Thymus (tissue), 11 donors: ENCODE data around the gene ICA1. TPM values are rescaled to one million over a fixed set of nuclear protein-coding genes. Genes with fewer than 3 reads are reported as not detected.

Experiments used
- DNase-seq, 9 donors: peaks; one replicate each; pipeline ENCODE4 v3.0.0-alpha.2; 2013; ENCODE audit warnings: low spot score in 9 of 9, low read depth in 6 of 9, missing footprints in 1 of 9
- H3K27ac ChIP-seq, 2 donors: one replicate each; pipeline ENCODE4 v1.5.1; 2013; ENCODE audit warnings: control low read depth in 1 of 2, low read depth in 1 of 2, low read length in 1 of 2, mild to moderate bottlenecking in 1 of 2, moderate library complexity in 1 of 2
- H3K27me3 ChIP-seq, 2 donors: one replicate each; pipeline ENCODE4 v1.5.1; 2013; ENCODE audit warnings: low read length in 1 of 2; ENCODE audit not compliant: control insufficient read depth in 2 of 2, insufficient read depth in 1 of 2
- H3K36me3 ChIP-seq, 2 donors: one replicate each; pipeline ENCODE4 v1.5.1; 2013; ENCODE audit warnings: low read length in 1 of 2, mild to moderate bottlenecking in 1 of 2, moderate library complexity in 1 of 2; ENCODE audit not compliant: control insufficient read depth in 2 of 2, insufficient read depth in 2 of 2
- H3K4me1 ChIP-seq, 2 donors: one replicate each; pipeline ENCODE4 v1.5.1; 2013; ENCODE audit warnings: low read length in 2 of 2; ENCODE audit not compliant: control insufficient read depth in 2 of 2, insufficient read depth in 2 of 2
- H3K4me3 ChIP-seq, 2 donors: one replicate each; pipeline ENCODE4 v1.5.1; 2013; ENCODE audit warnings: low read length in 2 of 2, control low read depth in 1 of 2, mild to moderate bottlenecking in 1 of 2
- H3K9me3 ChIP-seq, 2 donors: one replicate each; pipeline ENCODE4 v1.5.1; 2013; ENCODE audit warnings: low read length in 1 of 2, mild to moderate bottlenecking in 1 of 2; ENCODE audit not compliant: control insufficient read depth in 2 of 2, insufficient read depth in 1 of 2
- WGBS: extraction: QIAGEN DNeasy Blood & Tissue Kit; methylation state at CpG from one replicate; pipeline ENCODE4 v1.1.7; 2013; 5-methylcytosine and 5-hydroxymethylcytosine counted together
- polyA plus RNA-seq: library from polyadenylated mRNA; stranded (reverse); fragments of 200-250 nt; gene quantifications from one replicate; pipeline ENCODE4 v1.2.3, GENCODE V29; 2013
- total RNA-seq: library from RNA; stranded (reverse); fragments of 120-200 nt; gene quantifications from one replicate; pipeline ENCODE4 v1.2.4, GENCODE V29; 2013
- donor health status: healthy.

The ICA1 gene
- total and polyA plus RNA-seq, 2 donors = 6.3 to 18.5 TPM

- WGBS = 96% methylated on average over 3 of the region's 3 CpGs
- Histone ChIP-seq H3K27ac (no peak overlapping the region), H3K4me3 (no peak overlapping the region), H3K9me3 (no peaks in the 10 kb centered on the region), H3K36me3 (no peaks in the 10 kb centered on the region), H3K4me1 (no peaks in the 10 kb centered on the region), H3K27me3 (no peaks in the 10 kb centered on the region)
- no peak for DNase-seq
Observed at GRCh38 chr7:8291397-8292141, 29.6 kb upstream of the ICA1 start.

DNA sequence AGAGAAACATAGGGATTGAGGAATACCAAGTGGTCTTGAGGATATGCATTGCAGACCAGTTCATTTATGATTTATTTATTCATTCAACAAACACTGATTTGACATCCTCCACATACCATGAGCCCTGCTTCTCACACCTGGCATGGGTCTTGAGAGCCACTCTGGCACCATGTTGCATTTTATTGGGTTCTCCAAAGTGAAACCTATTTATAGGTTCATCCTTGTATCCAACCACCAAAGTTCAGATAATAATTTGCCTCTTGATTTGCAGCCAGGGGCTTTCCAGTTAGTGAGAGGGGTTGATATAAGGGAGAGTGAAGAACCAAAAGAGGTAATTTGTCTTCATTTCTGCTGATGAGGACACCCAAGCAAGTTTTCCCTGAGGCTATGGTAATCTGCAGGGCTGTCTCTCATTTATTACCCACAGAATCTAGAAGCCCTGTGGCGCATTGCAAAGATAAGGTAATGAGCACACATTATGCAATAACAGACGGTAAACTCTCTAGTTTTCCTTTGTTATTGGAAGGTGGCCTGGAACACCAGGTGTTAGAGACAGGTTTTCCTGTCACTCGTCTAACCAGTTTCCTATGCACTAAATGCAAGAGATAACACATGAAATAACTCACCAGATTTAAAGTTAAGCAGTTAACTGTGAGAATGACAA lies 28.8 kb upstream of the ICA1 start:
- no peaks in the 10 kb centered on the region for H3K36me3 ChIP-seq
- DNase-seq = peak in 1 of 9 donors; percentile 13
- no peaks in the 10 kb centered on the region for H3K27me3 ChIP-seq
- H3K9me3 ChIP-seq = no peaks in the 10 kb centered on the region
- WGBS = 76% methylated on average over 3 of the region's 3 CpGs
- H3K4me1 ChIP-seq = no peaks in the 10 kb centered on the region
- H3K4me3 ChIP-seq = no peak overlapping the region
- H3K27ac ChIP-seq = no peak overlapping the region

DNA sequence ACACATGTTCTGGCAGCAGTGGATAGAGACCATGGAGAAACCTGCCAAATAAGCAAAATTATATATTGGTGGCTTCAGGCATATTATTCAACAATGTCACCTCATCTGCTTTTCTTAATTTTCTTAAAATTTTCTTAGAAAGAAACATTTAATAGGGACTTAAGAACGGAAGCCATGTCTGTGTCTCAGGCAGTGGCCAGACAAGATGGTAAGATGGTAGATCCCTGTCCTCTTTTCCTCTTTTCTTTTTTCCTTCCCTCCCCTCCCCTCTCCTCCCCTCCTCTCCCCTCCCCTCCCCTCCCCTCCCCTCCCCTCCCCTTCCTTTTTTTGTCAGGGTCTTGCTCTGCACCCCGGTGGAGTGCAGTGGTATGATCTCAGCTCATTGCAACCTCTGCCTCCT lies 24.2 kb upstream of the ICA1 start:
- WGBS = 94% methylated on average over 2 of the region's 2 CpGs
- Histone ChIP-seq H3K4me3 (no peak overlapping the region), H3K9me3 (no peaks in the 10 kb centered on the region), H3K27ac (no peak overlapping the region), H3K27me3 (no peaks in the 10 kb centered on the region), H3K4me1 (no peaks in the 10 kb centered on the region), H3K36me3 (no peaks in the 10 kb centered on the region)
- DNase-seq = no peak

DNA sequence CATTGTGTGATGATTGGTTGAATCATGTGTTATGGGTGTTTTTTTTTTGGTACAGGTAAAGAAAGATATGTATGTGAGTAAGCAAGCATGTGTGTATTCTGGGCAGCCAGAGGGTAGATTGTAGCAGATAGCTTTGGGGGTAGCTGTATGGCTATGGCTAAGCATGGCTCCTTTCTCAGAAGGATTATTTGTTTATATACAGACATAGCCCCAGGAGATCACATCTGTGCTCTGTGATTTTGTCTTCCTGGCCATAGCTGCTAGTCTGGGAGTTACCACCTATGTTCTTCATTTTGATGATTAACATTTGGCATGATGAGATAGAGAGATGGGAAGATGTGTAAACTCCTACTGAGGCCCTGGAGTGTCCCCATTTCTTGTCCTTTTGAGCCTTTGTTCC lies 23.2 kb upstream of the ICA1 start:
- no peaks in the 10 kb centered on the region for H3K4me1 ChIP-seq
- no peaks in the 10 kb centered on the region for H3K36me3 ChIP-seq
- no peak overlapping the region for H3K4me3 ChIP-seq
- no peaks in the 10 kb centered on the region for H3K9me3 ChIP-seq
- H3K27ac ChIP-seq = no peak overlapping the region
- DNase-seq = no peak
- no peaks in the 10 kb centered on the region for H3K27me3 ChIP-seq

GRCh38 chr7:8284606-8285005 lies 22.6 kb upstream of the ICA1 start:
- WGBS = 66% methylated on average over 1 of the region's 1 CpG
- no peak for DNase-seq

DNA sequence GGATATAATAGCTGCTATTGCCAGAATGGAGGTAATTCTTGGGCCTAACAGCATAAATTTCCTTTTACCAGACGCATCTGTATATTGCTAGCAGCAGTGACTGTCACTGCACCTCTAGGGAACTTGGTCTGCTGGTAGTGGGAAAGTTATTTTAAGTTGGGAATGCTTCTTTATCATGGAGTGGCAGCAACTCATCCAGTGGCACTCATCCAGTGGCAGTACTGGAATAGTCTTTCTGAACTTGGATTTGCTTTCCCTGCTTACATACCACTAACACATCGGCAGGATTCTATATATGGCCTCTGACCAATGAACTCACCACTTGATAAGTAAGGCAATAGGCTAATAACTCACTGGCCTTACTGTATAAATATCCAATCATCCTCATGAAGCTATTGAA lies 22.0 kb upstream of the ICA1 start:
- H3K27ac ChIP-seq = no peak overlapping the region
- no peaks in the 10 kb centered on the region for H3K36me3 ChIP-seq
- no peak for DNase-seq
- no peaks in the 10 kb centered on the region for H3K4me1 ChIP-seq
- no peaks in the 10 kb centered on the region for H3K9me3 ChIP-seq
- H3K27me3 ChIP-seq = no peaks in the 10 kb centered on the region
- 97% methylated on average over 2 of the region's 2 CpGs for WGBS
- no peak overlapping the region for H3K4me3 ChIP-seq

More at GRCh38 chr7:8284606-8285005, 22.6 kb upstream of the ICA1 start:
- no peaks in the 10 kb centered on the region for H3K4me1 ChIP-seq
- no peaks in the 10 kb centered on the region for H3K27me3 ChIP-seq
- H3K36me3 ChIP-seq = no peaks in the 10 kb centered on the region
- no peak overlapping the region for H3K27ac ChIP-seq
- H3K9me3 ChIP-seq = no peaks in the 10 kb centered on the region
- H3K4me3 ChIP-seq = no peak overlapping the region

DNA sequence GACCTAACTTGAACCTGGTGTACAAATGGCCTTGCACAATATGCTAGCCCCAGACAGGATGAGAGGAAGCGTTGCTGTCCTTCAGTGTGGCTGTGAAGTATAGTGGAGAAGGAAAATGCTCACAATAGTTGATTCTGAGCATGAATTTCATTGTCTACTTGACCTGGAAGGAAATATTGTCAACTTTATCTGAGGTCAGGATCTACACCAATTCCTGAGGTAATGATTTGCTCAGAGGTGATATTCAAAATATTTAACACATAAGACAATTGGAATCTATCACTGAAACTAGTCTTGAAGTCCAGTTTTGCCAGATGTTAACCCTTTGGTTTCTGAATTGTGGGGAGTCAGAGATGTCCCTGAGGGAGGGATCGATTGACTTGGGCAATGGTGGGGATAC lies 20.9 kb upstream of the ICA1 start:
- H3K9me3 ChIP-seq = no peaks in the 10 kb centered on the region
- no peaks in the 10 kb centered on the region for H3K36me3 ChIP-seq
- H3K27me3 ChIP-seq = no peaks in the 10 kb centered on the region
- WGBS = 97% methylated on average over 2 of the region's 2 CpGs
- H3K4me3 ChIP-seq = no peak overlapping the region
- H3K4me1 ChIP-seq = no peaks in the 10 kb centered on the region
- DNase-seq = no peak
- H3K27ac ChIP-seq = no peak overlapping the region

DNA sequence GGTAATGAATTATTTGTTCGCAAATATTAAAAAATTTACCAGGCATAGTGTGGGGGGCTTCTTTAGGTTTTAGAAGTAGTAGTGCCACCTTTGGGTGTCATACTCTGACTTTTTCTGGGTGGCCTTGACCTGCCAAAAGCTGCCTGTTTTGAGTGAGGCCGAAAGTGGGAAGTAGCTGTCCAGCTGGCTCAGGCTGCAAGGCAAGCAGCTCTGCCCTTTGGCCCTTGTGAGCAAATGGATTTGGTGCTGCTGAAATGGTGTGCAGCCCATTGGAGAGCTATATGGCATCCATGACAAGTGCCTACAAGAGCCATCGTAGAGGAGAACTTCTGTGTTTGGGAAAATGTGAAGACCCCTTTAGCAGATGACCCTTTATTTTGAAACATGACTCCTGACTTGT lies 20.2 kb upstream of the ICA1 start:
- no peaks in the 10 kb centered on the region for H3K36me3 ChIP-seq
- H3K4me3 ChIP-seq = no peak overlapping the region
- no peaks in the 10 kb centered on the region for H3K4me1 ChIP-seq
- no peaks in the 10 kb centered on the region for H3K9me3 ChIP-seq
- no peak for DNase-seq
- H3K27ac ChIP-seq = no peak overlapping the region
- no peaks in the 10 kb centered on the region for H3K27me3 ChIP-seq
- 97% methylated on average over 3 of the region's 3 CpGs for WGBS

DNA sequence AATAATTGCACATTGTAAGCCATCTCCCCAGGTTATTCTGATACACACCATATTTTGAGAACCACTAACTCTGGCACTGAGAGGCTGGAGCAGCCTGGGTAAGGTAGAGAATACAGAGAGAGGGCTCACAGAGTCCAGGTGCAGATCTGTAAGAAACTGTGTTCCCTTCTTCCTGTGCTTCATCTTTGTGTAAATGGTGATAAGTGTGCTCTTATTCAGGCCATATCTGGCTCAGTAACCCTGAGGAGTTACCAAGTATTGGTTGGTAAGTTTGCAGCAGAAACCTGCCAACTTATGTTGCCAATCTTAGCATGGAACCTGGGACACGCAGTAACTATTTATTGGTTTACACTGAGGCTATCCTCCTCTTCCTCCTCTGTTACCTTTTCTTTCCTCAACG lies 16.2 kb upstream of the ICA1 start:
- H3K9me3 ChIP-seq = no peaks in the 10 kb centered on the region
- H3K4me3 ChIP-seq = no peak overlapping the region
- 72% methylated on average over 2 of the region's 2 CpGs for WGBS
- no peaks in the 10 kb centered on the region for H3K27me3 ChIP-seq
- no peaks in the 10 kb centered on the region for H3K4me1 ChIP-seq
- no peak for DNase-seq
- H3K27ac ChIP-seq = no peak overlapping the region
- no peaks in the 10 kb centered on the region for H3K36me3 ChIP-seq
